LNCAP (cell line): Measurements from ENCODE around the gene RAB28.

ENCODE experiments used
- CTCF ChIP-seq: fragments of 450-650 bp; IDR thresholded peaks from 2 replicates; pipeline ENCODE4 v1.5.1; 2017; ENCODE audit warnings: mild to moderate bottlenecking

The RAB28 gene

GRCh38 chr4:13504374-13504773 is 20.2 kb upstream of the RAB28 start:
- TF ChIP-seq CTCF: no peak

GRCh38 chr4:13498469-13498868 is 14.3 kb upstream of the RAB28 start:
- TF ChIP-seq CTCF: no peak

GRCh38 chr4:13496605-13497004 is 12.5 kb upstream of the RAB28 start:
- TF ChIP-seq CTCF: no peak

GRCh38 chr4:13495753-13496152 is 11.6 kb upstream of the RAB28 start:
- no peak for TF ChIP-seq CTCF

GRCh38 chr4:13493793-13494192 is 9.7 kb upstream of the RAB28 start:
- no peak for TF ChIP-seq CTCF

GRCh38 chr4:13492747-13493146 is 8.6 kb upstream of the RAB28 start:
- no peak for TF ChIP-seq CTCF

GRCh38 chr4:13484749-13485221 is 645 bp upstream of the RAB28 start:
- no peak for TF ChIP-seq CTCF

GRCh38 chr4:13483768-13484121 is 395 bp downstream of the RAB28 start:
- TF ChIP-seq CTCF: no peak
